GM23248 (cell line): ENCODE results near the gene TEKTIP1.

Experiments
- EZH2 ChIP-seq: fragments of 200-600 bp; sonication (generic); IDR thresholded peaks from 2 replicates; pipeline ENCODE4 v1.6.1; 2018; ENCODE audit warnings: antibody characterized with exemption, mild to moderate bottlenecking; ENCODE audit not compliant: insufficient read depth, poor library complexity, severe bottlenecking
- EZH2phosphoT487 ChIP-seq: fragments of 200-600 bp; sonication (generic); IDR thresholded peaks from 2 replicates; pipeline ENCODE4 v1.6.1; 2018; ENCODE audit warnings: antibody characterized with exemption, moderate library complexity, mild to moderate bottlenecking, low read depth; ENCODE audit not compliant: insufficient read depth

GRCh38 chr19:3506384-3507340, 32.3 kb upstream of the TEKTIP1 start:
- TF ChIP-seq EZH2, result no peak
- no peak for TF ChIP-seq EZH2phosphoT487
